Islet precursor cell (in vitro differentiated cells): ENCODE data around the gene GALNT10.
A peak's percentile ranks its signal among the peaks of the same experiment; 100 is the strongest.

ENCODE experiments used
- DNase-seq: peaks from one replicate; pipeline ENCODE4 v3.0.0-alpha.2; 2018

GALNT10 gene

GRCh38 chr5:154329519-154330040, 139.0 kb downstream of the GALNT10 start:
- DNase-seq, result peak; percentile 40

- no peak for DNase-seq
Observed at GRCh38 chr5:154330097-154330667, 139.6 kb downstream of the GALNT10 start.

GRCh38 chr5:154331232-154331631, 140.7 kb downstream of the GALNT10 start:
- no peak for DNase-seq

GRCh38 chr5:154331924-154332323, 141.4 kb downstream of the GALNT10 start:
- no peak for DNase-seq

GRCh38 chr5:154332451-154332850, 141.9 kb downstream of the GALNT10 start:
- DNase-seq, result no peak

GRCh38 chr5:154333016-154333415, 142.5 kb downstream of the GALNT10 start:
- DNase-seq, result no peak

GRCh38 chr5:154334406-154335064, 144.0 kb downstream of the GALNT10 start:
- DNase-seq, result no peak

- DNase-seq, result no peak
Observed at GRCh38 chr5:154335065-154335448, 144.5 kb downstream of the GALNT10 start.

GRCh38 chr5:154341620-154342019, 151.1 kb downstream of the GALNT10 start:
- peak; percentile 37 for DNase-seq

- DNase-seq, result peak; percentile 58
Observed at GRCh38 chr5:154342211-154342610, 151.7 kb downstream of the GALNT10 start.

- no peak for DNase-seq
Observed at GRCh38 chr5:154342963-154343362, 152.4 kb downstream of the GALNT10 start.

- DNase-seq, result peak; percentile 1
Observed at GRCh38 chr5:154344461-154344860, 153.9 kb downstream of the GALNT10 start.

- DNase-seq, result no peak
Observed at GRCh38 chr5:154345255-154345952, 154.9 kb downstream of the GALNT10 start.

GRCh38 chr5:154346427-154346826, 155.9 kb downstream of the GALNT10 start:
- DNase-seq, result no peak

GRCh38 chr5:154349626-154350264, 159.2 kb downstream of the GALNT10 start:
- no peak for DNase-seq

- no peak for DNase-seq
Observed at GRCh38 chr5:154351141-154351540, 160.6 kb downstream of the GALNT10 start.

- no peak for DNase-seq
Observed at GRCh38 chr5:154351566-154351965, 161.0 kb downstream of the GALNT10 start.

GRCh38 chr5:154352960-154353548, 162.5 kb downstream of the GALNT10 start:
- no peak for DNase-seq

GRCh38 chr5:154355129-154355611, 164.6 kb downstream of the GALNT10 start:
- DNase-seq, result peak; percentile 79

- DNase-seq, result no peak
Observed at GRCh38 chr5:154356020-154356655, 165.6 kb downstream of the GALNT10 start.

- no peak for DNase-seq
Observed at GRCh38 chr5:154356958-154357357, 166.4 kb downstream of the GALNT10 start.

- DNase-seq, result peak; percentile 76
Observed at GRCh38 chr5:154358516-154359220, 168.1 kb downstream of the GALNT10 start.
